H9 (cell line): Measurements from ENCODE around the gene KDM3A. TPM values are rescaled to one million over a fixed set of nuclear protein-coding genes. Genes with fewer than 3 reads are reported as not detected.

Source experiments
- DNase-seq: peaks from one replicate; pipeline ENCODE4 v3.0.0-alpha.2; 2017
- H2AFZ ChIP-seq: one replicate; pipeline ENCODE4 v1.6.1; 2013; ENCODE audit warnings: mild to moderate bottlenecking, low read length, control low read depth, moderate library complexity
- H2AK5ac ChIP-seq: 2 replicates; pipeline ENCODE4 v1.6.1; 2013; ENCODE audit warnings: low read length, control low read depth, mixed read lengths; ENCODE audit not compliant: insufficient read length
- H2BK120ac ChIP-seq: one replicate; pipeline ENCODE4 v1.6.1; 2013; ENCODE audit warnings: low read depth, mild to moderate bottlenecking, low read length, control low read depth, inconsistent platforms; ENCODE audit not compliant: poor library complexity, severe bottlenecking
- H2BK12ac ChIP-seq: 2 replicates; pipeline ENCODE4 v1.6.1; 2013; ENCODE audit warnings: low read length, control low read depth, mixed read lengths, low read depth; ENCODE audit not compliant: insufficient read length
- H2BK15ac ChIP-seq: 2 replicates; pipeline ENCODE4 v1.6.1; 2013; ENCODE audit warnings: low read depth, low read length, control low read depth
- H2BK20ac ChIP-seq: one replicate; pipeline ENCODE4 v1.6.1; 2013; ENCODE audit warnings: low read depth, mild to moderate bottlenecking, low read length, control low read depth, inconsistent platforms; ENCODE audit not compliant: poor library complexity, severe bottlenecking
- H2BK5ac ChIP-seq: 2 replicates; pipeline ENCODE4 v1.6.1; 2013; ENCODE audit warnings: low read length, control low read depth, mixed read lengths; ENCODE audit not compliant: insufficient read length
- H3K14ac ChIP-seq: 2 replicates; pipeline ENCODE4 v1.6.1; 2013; ENCODE audit warnings: low read length, control low read depth; ENCODE audit not compliant: insufficient read depth
- H3K18ac ChIP-seq: 2 replicates; pipeline ENCODE4 v1.6.1; 2013; ENCODE audit warnings: low read depth, mild to moderate bottlenecking, mixed read lengths, low read length, control low read depth; ENCODE audit not compliant: insufficient read length
- H3K23ac ChIP-seq: 2 replicates; pipeline ENCODE4 v1.6.1; 2013; ENCODE audit warnings: low read length, control low read depth, mixed read lengths, low read depth; ENCODE audit not compliant: insufficient read length
- H3K23me2 ChIP-seq: 2 replicates; pipeline ENCODE4 v1.6.1; 2013; ENCODE audit warnings: low read depth, mild to moderate bottlenecking, mixed read lengths, low read length, control low read depth; ENCODE audit not compliant: insufficient read length, poor library complexity, severe bottlenecking
- H3K27ac ChIP-seq: 2 replicates; pipeline ENCODE4 v1.5.1; 2013; ENCODE audit warnings: low read length, control low read depth, mixed read lengths, low read depth; ENCODE audit not compliant: insufficient read length
- H3K27me3 ChIP-seq: 2 replicates; pipeline ENCODE4 v1.6.1; 2013; ENCODE audit warnings: low read length, control low read depth, inconsistent platforms; ENCODE audit not compliant: insufficient read depth
- H3K4ac ChIP-seq: 2 replicates; pipeline ENCODE4 v1.6.1; 2013; ENCODE audit warnings: low read depth, mild to moderate bottlenecking, control low read depth, inconsistent platforms, low read length, moderate library complexity
- H3K4me1 ChIP-seq: 2 replicates; pipeline ENCODE4 v1.6.1; 2013; ENCODE audit warnings: low read length, control low read depth, inconsistent platforms; ENCODE audit not compliant: insufficient read depth
- H3K4me2 ChIP-seq: 2 replicates; pipeline ENCODE4 v1.6.1; 2013; ENCODE audit warnings: low read length, control low read depth, mixed read lengths; ENCODE audit not compliant: insufficient read length, insufficient read depth
- H3K56ac ChIP-seq: 2 replicates; pipeline ENCODE4 v1.6.1; 2013; ENCODE audit warnings: low read depth, mild to moderate bottlenecking, mixed read lengths, low read length, control low read depth; ENCODE audit not compliant: insufficient read length
- H3K79me1 ChIP-seq: 2 replicates; pipeline ENCODE4 v1.6.1; 2013; ENCODE audit warnings: low read depth, mild to moderate bottlenecking, moderate library complexity, low read length, control low read depth, inconsistent platforms; ENCODE audit not compliant: insufficient read depth, poor library complexity, severe bottlenecking
- H3K79me2 ChIP-seq: 2 replicates; pipeline ENCODE4 v1.6.1; 2013; ENCODE audit warnings: low read length, control low read depth, inconsistent platforms; ENCODE audit not compliant: insufficient read depth
- H3K9ac ChIP-seq: 2 replicates; pipeline ENCODE4 v1.6.1; 2013; ENCODE audit warnings: low read length, control low read depth, mixed read lengths; ENCODE audit not compliant: insufficient read length; ENCODE audit errors: extremely low read depth
- H3K9me3 ChIP-seq: one replicate; pipeline ENCODE4 v1.6.1; 2013; ENCODE audit warnings: low read depth, low read length, inconsistent platforms; ENCODE audit not compliant: control insufficient read depth
- H3T11ph ChIP-seq: one replicate; pipeline ENCODE4 v1.6.1; 2013; ENCODE audit warnings: mild to moderate bottlenecking, low read length, control low read depth, inconsistent platforms
- H4K20me1 ChIP-seq: one replicate; pipeline ENCODE4 v1.6.1; 2013; ENCODE audit not compliant: control insufficient read depth, insufficient read length, insufficient read depth
- H4K5ac ChIP-seq: 2 replicates; pipeline ENCODE4 v1.6.1; 2013; ENCODE audit warnings: low read depth, mild to moderate bottlenecking, mixed read lengths, low read length, control low read depth; ENCODE audit not compliant: insufficient read length
- H4K8ac ChIP-seq: replicated peaks from 2 replicates; pipeline ENCODE4 v1.6.1; 2013; ENCODE audit warnings: low read length, control low read depth, mixed read lengths, low read depth; ENCODE audit not compliant: insufficient read length
- H4K91ac ChIP-seq: 2 replicates; pipeline ENCODE4 v1.6.1; 2013; ENCODE audit warnings: low read depth, mild to moderate bottlenecking, moderate library complexity, mixed read lengths, low read length, control low read depth; ENCODE audit not compliant: insufficient read length
- H3K27ac Mint-ChIP-seq, 3 experiments: 2 replicates in 2 of 3; 3 replicates in 1 of 3; pipeline ENCODE4 v1.8.0; 2020 to 2021; ENCODE audit warnings: mixed read lengths in 3 of 3, mild to moderate bottlenecking in 1 of 3, moderate library complexity in 1 of 3
- H3K27me3 Mint-ChIP-seq: 2 replicates; pipeline ENCODE4 v1.8.0; 2021; ENCODE audit warnings: low read depth, mild to moderate bottlenecking, moderate library complexity, mixed read lengths
- H3K36me3 Mint-ChIP-seq, 3 experiments: 2 replicates in 2 of 3; 3 replicates in 1 of 3; pipeline ENCODE4 v1.8.0; 2020 to 2021; ENCODE audit warnings: low read depth in 3 of 3, mixed read lengths in 3 of 3; ENCODE audit not compliant: insufficient read depth in 1 of 3
- H3K4me1 Mint-ChIP-seq, 2 experiments: 2 replicates each; pipeline ENCODE4 v1.8.0; 2020; ENCODE audit warnings: mixed read lengths in 2 of 2
- H3K4me3 Mint-ChIP-seq, 2 experiments: 2 replicates in 1 of 2; 3 replicates in 1 of 2; pipeline ENCODE4 v1.8.0; 2020 to 2021; ENCODE audit warnings: mild to moderate bottlenecking in 2 of 2, mixed read lengths in 2 of 2, moderate library complexity in 1 of 2
- H3K9me3 Mint-ChIP-seq, 2 experiments: 2 replicates in 1 of 2; 3 replicates in 1 of 2; pipeline ENCODE4 v1.8.0; 2020; ENCODE audit warnings: mild to moderate bottlenecking in 2 of 2, mixed read lengths in 2 of 2, moderate library complexity in 1 of 2
- WGBS: extraction: QIAGEN DNeasy Blood & Tissue Kit; methylation state at CpG from one replicate; pipeline ENCODE4 v1.1.7; 2013; ENCODE audit warnings: missing lambda C conversion rate, low lambda C conversion rate, mixed read lengths; ENCODE audit not compliant: insufficient read length; ENCODE audit errors: extremely low coverage; 5-methylcytosine and 5-hydroxymethylcytosine counted together
- total RNA-seq: library from RNA; stranded (reverse); gene quantifications from 2 replicates; pipeline ENCODE4 v1.2.1, GENCODE V29; 2021
- TF ChIP-seq, protein P1 (sequence below): fragments of 200-600 bp; sonication (generic); conservative IDR thresholded peaks from 3 replicates; pipeline ENCODE4 v1.8.0; 2021; ENCODE audit warnings: antibody characterized with exemption, mild to moderate bottlenecking

Gene KDM3A
- total RNA-seq, 1 experiment from 2014 or later: 28.1 TPM

GRCh38 chr2:86461042-86461743 is 20.0 kb downstream of the KDM3A start:
- Histone ChIP-seq H3K23ac (no peak overlapping the region), H2BK5ac (no peak overlapping the region)
- no peaks in the 10 kb centered on the region for H3K4me1 Mint-ChIP-seq

More at GRCh38 chr2:86461042-86461743, 20.0 kb downstream of the KDM3A start:
- Histone ChIP-seq H3K4ac (no peak overlapping the region), H2BK12ac (no peak overlapping the region), H2AFZ (no peak overlapping the region), H3K27me3 (no peaks in the 10 kb centered on the region), H3K23me2 (no peaks in the 10 kb centered on the region), H2BK15ac (no peak overlapping the region), H3K18ac (no peak overlapping the region), H2AK5ac (no peak overlapping the region), H3T11ph (no peak overlapping the region), H3K4me2 (no peak overlapping the region), H3K56ac (no peak overlapping the region), H4K20me1 (no peaks in the 10 kb centered on the region), H4K8ac (no peak overlapping the region), H3K4me1 (no peaks in the 10 kb centered on the region), H3K9ac (no peak overlapping the region), H3K79me1 (no peaks in the 10 kb centered on the region), H3K27ac (no peak overlapping the region), H3K14ac (no peak overlapping the region), H4K91ac (no peak overlapping the region), H3K9me3 (no peaks in the 10 kb centered on the region), H2BK20ac (no peak overlapping the region), H4K5ac (no peak overlapping the region), H3K79me2 (no peaks in the 10 kb centered on the region), H2BK120ac (no peak overlapping the region)
- DNase-seq: no peak
- Mint-ChIP-seq H3K36me3 (peaks cover 26 to 76% (median 75%) of the 10 kb centered on the region in 3 experiments), H3K9me3 (no peaks in the 10 kb centered on the region), H3K4me3 (no peak overlapping the region), H3K27ac (no peak overlapping the region), H3K27me3 (no peaks in the 10 kb centered on the region)
- TF ChIP-seq, protein P1, sequence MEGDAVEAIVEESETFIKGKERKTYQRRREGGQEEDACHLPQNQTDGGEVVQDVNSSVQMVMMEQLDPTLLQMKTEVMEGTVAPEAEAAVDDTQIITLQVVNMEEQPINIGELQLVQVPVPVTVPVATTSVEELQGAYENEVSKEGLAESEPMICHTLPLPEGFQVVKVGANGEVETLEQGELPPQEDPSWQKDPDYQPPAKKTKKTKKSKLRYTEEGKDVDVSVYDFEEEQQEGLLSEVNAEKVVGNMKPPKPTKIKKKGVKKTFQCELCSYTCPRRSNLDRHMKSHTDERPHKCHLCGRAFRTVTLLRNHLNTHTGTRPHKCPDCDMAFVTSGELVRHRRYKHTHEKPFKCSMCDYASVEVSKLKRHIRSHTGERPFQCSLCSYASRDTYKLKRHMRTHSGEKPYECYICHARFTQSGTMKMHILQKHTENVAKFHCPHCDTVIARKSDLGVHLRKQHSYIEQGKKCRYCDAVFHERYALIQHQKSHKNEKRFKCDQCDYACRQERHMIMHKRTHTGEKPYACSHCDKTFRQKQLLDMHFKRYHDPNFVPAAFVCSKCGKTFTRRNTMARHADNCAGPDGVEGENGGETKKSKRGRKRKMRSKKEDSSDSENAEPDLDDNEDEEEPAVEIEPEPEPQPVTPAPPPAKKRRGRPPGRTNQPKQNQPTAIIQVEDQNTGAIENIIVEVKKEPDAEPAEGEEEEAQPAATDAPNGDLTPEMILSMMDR: no peak
- no CpG with 5 or more reads among the region's 3 CpGs for WGBS
